OCI-LY1 (cell line): ENCODE measurements around the gene BCL7B.

ENCODE experiments used
- CTCF ChIP-seq: fragments of 200-600 bp; sonication (generic), shearing (Covaris generic); IDR thresholded peaks from 2 replicates; pipeline ENCODE4 v1.5.1; 2017; ENCODE audit warnings: mild to moderate bottlenecking, antibody characterized with exemption, low read length, moderate library complexity, mixed read lengths
- EZH2 ChIP-seq: fragments of 200-600 bp; sonication (generic), shearing (Covaris generic); IDR thresholded peaks from 2 replicates; pipeline ENCODE4 v1.8.0; 2017; ENCODE audit warnings: borderline replicate concordance, mixed run types, mild to moderate bottlenecking, antibody characterized with exemption, low read length, moderate library complexity, mixed read lengths

GRCh38 chr7:73487486-73487885 is 70.0 kb downstream of the BCL7B start:
- TF ChIP-seq CTCF (no peak), EZH2 (no peak)
